Keratinocyte (primary cell): ENCODE data around the gene FBXL22. TPM values are rescaled to one million over a fixed set of nuclear protein-coding genes. Genes with fewer than 3 reads are reported as not detected.

Source experiments
- DNase-seq: peaks from one replicate; pipeline ENCODE4 v3.0.0-alpha.2; 2011; ENCODE audit warnings: low read depth, missing footprints, low spot score
- FAIRE-seq: peaks from 2 replicates; lab custom pipeline; 2011; peaks lifted over from hg19 to GRCh38; lab: Jason Lieb, UNC
- H2AFZ ChIP-seq: 2 replicates; pipeline ENCODE4 v1.6.0; 2012; ENCODE audit warnings: low read length, control low read depth, inconsistent platforms; ENCODE audit not compliant: control insufficient read depth
- H3K27ac ChIP-seq: 2 replicates; pipeline ENCODE4 v1.5.1; 2011; ENCODE audit warnings: low read length; ENCODE audit not compliant: control insufficient read depth, insufficient read depth
- H3K27me3 ChIP-seq: 3 replicates; pipeline ENCODE4 v1.6.0; 2011; ENCODE audit warnings: low read length; ENCODE audit not compliant: control insufficient read depth, insufficient read depth; ENCODE audit errors: extremely low read depth
- H3K36me3 ChIP-seq, 2 experiments: 2 replicates in 1 of 2; 3 replicates in 1 of 2; pipeline ENCODE4 v1.5.1; 2011; ENCODE audit warnings: low read length in 2 of 2, mild to moderate bottlenecking in 1 of 2; ENCODE audit not compliant: control insufficient read depth in 2 of 2, insufficient read depth in 2 of 2; ENCODE audit errors: extremely low read depth in 1 of 2
- H3K4me1 ChIP-seq: 3 replicates; pipeline ENCODE4 v1.5.1; 2011; ENCODE audit warnings: low read length; ENCODE audit not compliant: control insufficient read depth, insufficient read depth; ENCODE audit errors: extremely low read depth
- H3K4me2 ChIP-seq: 3 replicates; pipeline ENCODE4 v1.6.0; 2011; ENCODE audit warnings: low read depth, low read length; ENCODE audit not compliant: control insufficient read depth, insufficient read depth; ENCODE audit errors: extremely low read depth
- H3K4me3 ChIP-seq, 3 experiments: fragments of 200-600 bp in 1 of 3; sonication (generic) in 1 of 3; 2 replicates in 2 of 3; 3 replicates in 1 of 3; pipeline ENCODE4 v1.5.1; 2011 to 2016; ENCODE audit warnings: low read length in 3 of 3, mild to moderate bottlenecking in 3 of 3, control low read depth in 2 of 3, inconsistent platforms in 1 of 3, low read depth in 1 of 3, mixed read lengths in 1 of 3, mixed run types in 1 of 3, moderate library complexity in 1 of 3; ENCODE audit not compliant: control insufficient read depth in 2 of 3, insufficient read depth in 2 of 3; ENCODE audit errors: extremely low read depth in 1 of 3
- H3K79me2 ChIP-seq: 2 replicates; pipeline ENCODE4 v1.6.0; 2012; ENCODE audit warnings: low read length; ENCODE audit not compliant: control insufficient read depth, insufficient read depth
- H3K9ac ChIP-seq: 3 replicates; pipeline ENCODE4 v1.6.0; 2011; ENCODE audit warnings: low read length; ENCODE audit not compliant: control insufficient read depth, insufficient read depth; ENCODE audit errors: extremely low read depth
- H3K9me1 ChIP-seq: 3 replicates; pipeline ENCODE4 v1.6.0; 2011; ENCODE audit warnings: low read length; ENCODE audit not compliant: control insufficient read depth, insufficient read depth; ENCODE audit errors: extremely low read depth
- H3K9me3 ChIP-seq: 2 replicates; pipeline ENCODE4 v1.5.1; 2012; ENCODE audit warnings: low read depth, low read length; ENCODE audit not compliant: control insufficient read depth
- H4K20me1 ChIP-seq: 3 replicates; pipeline ENCODE4 v1.6.0; 2011; ENCODE audit warnings: low read length; ENCODE audit not compliant: control insufficient read depth, insufficient read depth; ENCODE audit errors: extremely low read depth
- CTCF ChIP-seq, 3 experiments: IDR thresholded peaks in 1 of 3; conservative IDR thresholded peaks in 1 of 3; optimal IDR thresholded peaks in 1 of 3; 2 replicates in 2 of 3; 3 replicates in 1 of 3; pipeline versions ENCODE3 to v1.5.1; 2011; ENCODE audit warnings: low read length in 3 of 3, mild to moderate bottlenecking in 3 of 3, moderate library complexity in 2 of 3, control low read depth in 1 of 3, inconsistent platforms in 1 of 3; ENCODE audit not compliant: insufficient read depth in 2 of 3; ENCODE audit errors: extremely low read depth in 1 of 3
- EZH2 ChIP-seq: IDR thresholded peaks from one replicate; pipeline ENCODE4 v1.6.1; 2012; ENCODE audit warnings: inconsistent platforms, mild to moderate bottlenecking, low read length, moderate library complexity
- dilution Hi-C: fragments of 300-500 bp; cut with MboI; formaldehyde crosslinking; loops from one replicate; pipeline ENCODE4 v1.7.0; 2020; ENCODE audit warnings: low sequenced_read_pairs; ENCODE audit not compliant: extremely low pct_ligation_motif_present
- polyA plus RNA-seq, 5 experiments: library from polyadenylated mRNA; depleted of rRNA in 3 of 5; stranded (reverse) in 3 of 5; stranded (forward) in 1 of 5; unstranded in 1 of 5; fragments of >200 nt; gene quantifications; 1 replicate in 1 of 5; 2 replicates in 3 of 5; 3 replicates in 1 of 5; pipeline versions ENCODE4 v1.2.1 to v1.2.3, GENCODE V29; 2011 to 2012; ENCODE audit warnings: missing spikeins in 2 of 5, low read depth in 1 of 5, low replicate concordance in 1 of 5

The FBXL22 gene
- polyA plus RNA-seq, 1 donor (not counting 4 experiments of a cell fraction or from before 2014, with no cell fraction given), result 0.04 TPM

GRCh38 chr15:63603516-63603915, 6.3 kb downstream of the FBXL22 start:
- no peak for TF ChIP-seq EZH2
- no peak for TF ChIP-seq CTCF (optimal IDR thresholded peaks at IDR 0.05 in 1 of 3, IDR thresholded peaks at IDR 0.05 in 1 of 3, conservative IDR thresholded peaks at IDR 0.05 in 1 of 3; ENCODE audit: extremely low read depth in 1 of 3, insufficient read depth in 2 of 3, low read length in 3 of 3)
- dilution Hi-C loops, result no loop called here

GRCh38 chr15:63604281-63604680, 7.1 kb downstream of the FBXL22 start:
- Histone ChIP-seq H3K4me1 (peaks cover 12% of the 10 kb centered on the region), H3K79me2 (no peaks in the 10 kb centered on the region), H4K20me1 (no peaks in the 10 kb centered on the region), H3K4me3 (no peak overlapping the region), H3K9ac (no peak overlapping the region), H3K36me3 (peaks cover 4 to 6% of the 10 kb centered on the region in 2 experiments), H2AFZ (no peak overlapping the region), H3K9me1 (no peaks in the 10 kb centered on the region), H3K27ac (no peak overlapping the region), H3K4me2 (no peak overlapping the region), H3K27me3 (no peaks in the 10 kb centered on the region), H3K9me3 (no peaks in the 10 kb centered on the region)
- FAIRE-seq, result no peak
- dilution Hi-C loops, result no loop called here
- no peak for DNase-seq
- TF ChIP-seq CTCF (optimal IDR thresholded peaks at IDR 0.05 in 1 of 3, IDR thresholded peaks at IDR 0.05 in 1 of 3, conservative IDR thresholded peaks at IDR 0.05 in 1 of 3; ENCODE audit: extremely low read depth in 1 of 3, insufficient read depth in 2 of 3, low read length in 3 of 3) (no peak), EZH2 (no peak)

More at GRCh38 chr15:63603516-63603915, 6.3 kb downstream of the FBXL22 start:
- no peaks in the 10 kb centered on the region for H3K27me3 ChIP-seq
- no peak for DNase-seq
- H3K4me1 ChIP-seq, result peaks cover 15% of the 10 kb centered on the region
- H4K20me1 ChIP-seq, result no peaks in the 10 kb centered on the region
- no peaks in the 10 kb centered on the region for H3K79me2 ChIP-seq
- no peaks in the 10 kb centered on the region for H3K9me3 ChIP-seq
- no peaks in the 10 kb centered on the region for H3K9me1 ChIP-seq
- H3K4me2 ChIP-seq, result no peak overlapping the region
- no peak overlapping the region for H3K27ac ChIP-seq
- no peak overlapping the region for H3K4me3 ChIP-seq
- H3K9ac ChIP-seq, result no peak overlapping the region
- FAIRE-seq, result no peak
- peaks cover 0 to 3% of the 10 kb centered on the region in 2 experiments for H3K36me3 ChIP-seq
- H2AFZ ChIP-seq, result no peak overlapping the region
